ENCODE measurements around the gene CARD18. TPM values are rescaled to one million over a fixed set of nuclear protein-coding genes. Genes with fewer than 3 reads are reported as not detected.

Gene CARD18
- total RNA-seq, 1 experiment from 2014 or later = not detected

DNA sequence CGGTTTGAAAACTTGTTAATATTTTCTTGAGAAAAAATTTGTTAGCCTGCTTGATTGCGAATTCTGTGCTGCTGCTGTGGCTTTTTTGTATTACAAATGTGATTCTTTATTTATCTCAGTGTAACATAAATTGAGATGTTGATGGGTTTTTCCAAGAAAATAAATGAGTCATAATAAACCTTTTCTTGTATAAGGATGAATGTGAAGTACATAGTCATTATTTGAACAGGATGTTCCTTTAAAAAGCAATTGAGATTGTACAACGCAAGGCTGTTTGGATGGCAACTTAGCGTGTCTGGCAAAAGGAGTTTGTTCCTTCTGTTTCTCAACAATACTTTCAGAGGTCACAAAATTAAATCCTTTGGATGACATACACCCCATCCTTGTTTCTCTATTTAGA lies 24.6 kb upstream of the CARD18 start:
- POLR2A ChIA-PET (ENCODE audit: unreplicated experiment) = no interaction called here

DNA sequence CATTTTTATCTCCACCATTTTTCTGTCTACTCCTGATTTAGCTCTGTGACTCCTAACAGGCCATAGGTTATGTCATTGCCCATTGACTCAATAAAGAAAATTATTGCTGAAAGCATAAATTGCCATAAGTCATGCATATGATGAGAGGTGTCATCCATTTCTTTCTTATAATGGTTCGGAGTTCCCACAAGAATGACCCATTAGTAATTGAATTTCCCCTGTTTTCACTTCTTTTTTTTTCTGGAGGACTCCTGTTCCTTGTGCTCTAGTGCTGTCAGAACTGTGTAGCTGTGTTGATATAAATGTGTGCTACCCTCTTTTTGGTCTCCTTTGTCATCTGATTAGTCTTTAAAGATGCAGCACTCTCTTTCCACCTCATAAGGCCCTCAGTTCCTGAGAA lies 22.9 kb upstream of the CARD18 start:
- Histone ChIP-seq H3K79me2 (ENCODE audit: low read depth) (no peaks in the 10 kb centered on the region), H3K27ac (no peak overlapping the region), H3K36me3 (ENCODE audit: low read depth) (no peaks in the 10 kb centered on the region), H2AFZ (no peak overlapping the region), H3K9me3 (ENCODE audit: insufficient read depth, low read depth) (no peaks in the 10 kb centered on the region), H3K4me2 (no peak overlapping the region), H3K4me1 (replicated peaks; ENCODE audit: insufficient read depth) (no peaks in the 10 kb centered on the region), H3K27me3 (ENCODE audit: insufficient read depth, low read depth) (no peaks in the 10 kb centered on the region), H3F3A (ENCODE audit: insufficient read depth, low read depth) (no peaks in the 10 kb centered on the region), H3K9me2 (ENCODE audit: insufficient read depth) (peaks cover 2% of the 10 kb centered on the region; the same call in 1 of the 2 replicates), H3K4me3 (no peak overlapping the region), H4K20me1 (ENCODE audit: insufficient read depth) (no peaks in the 10 kb centered on the region)
- no peak for TF ChIP-seq EZH2 (IDR thresholded peaks at IDR 0.05; ENCODE audit: low read depth)
- TF ChIP-seq, protein P1, sequence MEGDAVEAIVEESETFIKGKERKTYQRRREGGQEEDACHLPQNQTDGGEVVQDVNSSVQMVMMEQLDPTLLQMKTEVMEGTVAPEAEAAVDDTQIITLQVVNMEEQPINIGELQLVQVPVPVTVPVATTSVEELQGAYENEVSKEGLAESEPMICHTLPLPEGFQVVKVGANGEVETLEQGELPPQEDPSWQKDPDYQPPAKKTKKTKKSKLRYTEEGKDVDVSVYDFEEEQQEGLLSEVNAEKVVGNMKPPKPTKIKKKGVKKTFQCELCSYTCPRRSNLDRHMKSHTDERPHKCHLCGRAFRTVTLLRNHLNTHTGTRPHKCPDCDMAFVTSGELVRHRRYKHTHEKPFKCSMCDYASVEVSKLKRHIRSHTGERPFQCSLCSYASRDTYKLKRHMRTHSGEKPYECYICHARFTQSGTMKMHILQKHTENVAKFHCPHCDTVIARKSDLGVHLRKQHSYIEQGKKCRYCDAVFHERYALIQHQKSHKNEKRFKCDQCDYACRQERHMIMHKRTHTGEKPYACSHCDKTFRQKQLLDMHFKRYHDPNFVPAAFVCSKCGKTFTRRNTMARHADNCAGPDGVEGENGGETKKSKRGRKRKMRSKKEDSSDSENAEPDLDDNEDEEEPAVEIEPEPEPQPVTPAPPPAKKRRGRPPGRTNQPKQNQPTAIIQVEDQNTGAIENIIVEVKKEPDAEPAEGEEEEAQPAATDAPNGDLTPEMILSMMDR (conservative IDR thresholded peaks at IDR 0.05) = no peak
- no peak for DNase-seq
- intact Hi-C loops (cut with micrococcal nuclease; ENCODE audit: unreplicated experiment) = no loop called here
- ChIA-PET CTCF (no interaction called here), POLR2A (ENCODE audit: unreplicated experiment) (no interaction called here)
- no TSS peak for BruUV-seq (replicated peaks)

More for the DNA sequence above, 24.6 kb upstream of the CARD18 start:
- H3K79me2 ChIP-seq (ENCODE audit: low read depth) = no peaks in the 10 kb centered on the region
- H3K27ac ChIP-seq = no peak overlapping the region
- CTCF ChIA-PET = no interaction called here
- no peak overlapping the region for H3K4me3 ChIP-seq
- intact Hi-C loops (cut with micrococcal nuclease; ENCODE audit: unreplicated experiment) = no loop called here
- no peak for DNase-seq
- no peaks in the 10 kb centered on the region for H4K20me1 ChIP-seq (ENCODE audit: insufficient read depth)
- no TSS peak for BruUV-seq (replicated peaks)
- no peaks in the 10 kb centered on the region for H3K36me3 ChIP-seq (ENCODE audit: low read depth)
- no peaks in the 10 kb centered on the region for H3K9me3 ChIP-seq (ENCODE audit: insufficient read depth, low read depth)
- H2AFZ ChIP-seq = no peak overlapping the region
- H3F3A ChIP-seq (ENCODE audit: insufficient read depth, low read depth) = no peaks in the 10 kb centered on the region
- TF ChIP-seq, protein P1 (conservative IDR thresholded peaks at IDR 0.05) = no peak
- no peak for TF ChIP-seq EZH2 (IDR thresholded peaks at IDR 0.05; ENCODE audit: low read depth)
- H3K27me3 ChIP-seq (ENCODE audit: insufficient read depth, low read depth) = no peaks in the 10 kb centered on the region
- no peaks in the 10 kb centered on the region for H3K4me1 ChIP-seq (replicated peaks; ENCODE audit: insufficient read depth)
- no peak overlapping the region for H3K4me2 ChIP-seq
- H3K9me2 ChIP-seq (ENCODE audit: insufficient read depth) = peaks cover 8% of the 10 kb centered on the region; the same call in 1 of the 2 replicates

DNA sequence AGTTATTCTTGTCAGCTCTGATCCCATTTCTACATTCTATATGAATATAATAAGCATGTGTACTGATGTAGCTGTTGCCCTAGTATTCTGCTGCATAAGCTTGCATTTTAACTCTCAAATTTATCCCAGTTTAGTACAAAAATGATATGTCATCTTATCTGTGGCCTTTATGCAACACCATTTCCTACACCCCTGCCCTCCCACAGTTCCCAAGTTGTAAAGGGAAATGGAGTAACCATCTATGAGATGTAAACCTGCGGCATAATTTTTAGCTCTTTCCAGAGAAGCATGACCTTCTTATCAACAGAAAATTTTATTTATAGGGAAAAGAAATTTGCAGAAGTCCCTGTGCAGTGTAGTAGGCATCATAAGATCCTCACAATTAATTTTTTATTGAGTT lies 18.9 kb upstream of the CARD18 start:
- no peaks in the 10 kb centered on the region for H3K4me1 ChIP-seq (replicated peaks; ENCODE audit: insufficient read depth)

More for the DNA sequence above, 18.9 kb upstream of the CARD18 start:
- CTCF ChIA-PET = no interaction called here
- no peaks in the 10 kb centered on the region for H3K9me2 ChIP-seq (ENCODE audit: insufficient read depth)
- no peak overlapping the region for H2AFZ ChIP-seq
- POLR2A ChIA-PET (ENCODE audit: unreplicated experiment) = no interaction called here
- DNase-seq = no peak
- H3K27ac ChIP-seq = no peak overlapping the region
- no peak overlapping the region for H3K4me3 ChIP-seq
- BruUV-seq (replicated peaks) = no TSS peak
- H3K9me3 ChIP-seq (ENCODE audit: insufficient read depth, low read depth) = no peaks in the 10 kb centered on the region
- no peaks in the 10 kb centered on the region for H3F3A ChIP-seq (ENCODE audit: insufficient read depth, low read depth)
- no peaks in the 10 kb centered on the region for H3K36me3 ChIP-seq (ENCODE audit: low read depth)
- H4K20me1 ChIP-seq (ENCODE audit: insufficient read depth) = no peaks in the 10 kb centered on the region
- no peak overlapping the region for H3K4me2 ChIP-seq
- intact Hi-C loops (cut with micrococcal nuclease; ENCODE audit: unreplicated experiment) = no loop called here
- H3K27me3 ChIP-seq (ENCODE audit: insufficient read depth, low read depth) = no peaks in the 10 kb centered on the region
- no peaks in the 10 kb centered on the region for H3K79me2 ChIP-seq (ENCODE audit: low read depth)
- TF ChIP-seq, protein P1 (conservative IDR thresholded peaks at IDR 0.05) = no peak
- no peak for TF ChIP-seq EZH2 (IDR thresholded peaks at IDR 0.05; ENCODE audit: low read depth)
